NCI-H1694 (cell line): Measurements from ENCODE around the gene SMIM43.

ENCODE experiments used
- DNase-seq: peaks from one replicate; lab custom pipeline; 2025; lab: John Stamatoyannopoulos, UW

The SMIM43 gene

GRCh38 chr4:121764702-121765367, at the start of gene SMIM43:
TSS of gene SMIM43 (minus strand) at chr4:121765164. CDS start at chr4:121765105, 59 bp downstream.
- no peak for DNase-seq

DNA sequence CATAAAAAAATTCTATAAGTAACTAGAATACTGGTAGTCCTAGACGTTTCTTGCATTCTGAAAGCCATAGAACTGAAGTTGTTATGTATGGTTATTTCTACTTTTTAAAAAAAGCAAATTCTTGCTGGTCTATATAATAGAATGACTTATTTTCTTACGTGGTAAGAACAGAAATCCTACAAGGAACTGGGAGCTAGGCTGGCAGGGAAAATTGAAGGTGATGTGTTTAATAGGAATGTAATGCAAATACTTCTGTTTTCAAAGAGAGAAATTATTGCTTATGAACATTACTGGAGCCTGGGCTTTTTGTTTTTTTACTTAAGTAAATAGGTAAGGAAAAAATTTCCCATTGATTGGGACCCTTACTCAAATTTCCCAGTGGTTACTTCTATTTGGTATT, 49.8 kb upstream of the SMIM43 start:
- no peak for DNase-seq

DNA sequence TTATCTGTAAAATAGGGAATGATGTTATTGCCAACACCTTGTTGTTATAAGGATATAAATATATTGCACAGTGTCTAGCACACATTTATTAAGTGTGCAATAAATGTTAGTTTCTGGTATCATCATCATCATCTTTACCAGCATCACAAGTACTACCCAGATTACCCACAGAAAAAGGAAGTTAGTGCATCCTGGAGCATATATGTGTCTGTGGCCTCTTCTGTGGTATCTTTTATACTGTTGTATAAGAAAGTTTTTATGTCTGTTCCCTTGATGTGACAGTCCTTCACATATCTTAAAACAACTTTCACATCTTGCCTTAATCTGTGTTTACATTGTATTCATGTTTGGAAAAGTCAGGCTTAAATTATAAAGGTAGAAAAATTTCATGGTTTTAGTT, 46.2 kb upstream of the SMIM43 start:
- no peak for DNase-seq

- DNase-seq = no peak
Observed at GRCh38 chr4:121806411-121806810, 41.4 kb upstream of the SMIM43 start.

DNA sequence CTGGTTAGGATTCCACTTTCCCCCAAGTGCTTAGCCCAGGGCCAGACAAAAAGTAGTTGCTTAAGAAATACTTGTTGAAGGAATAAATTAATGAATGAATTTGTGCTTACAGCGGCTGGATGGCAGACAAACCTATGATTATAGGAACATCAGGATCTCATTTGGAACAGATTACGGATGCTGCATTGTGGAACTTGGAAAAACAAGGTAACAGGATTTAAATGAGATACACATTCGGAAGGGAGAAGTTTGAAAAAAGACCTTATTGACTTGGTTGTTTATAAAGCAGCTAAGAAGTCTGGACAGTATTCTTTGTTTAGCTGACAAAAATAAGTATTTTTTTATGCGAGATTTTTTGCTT, 36.7 kb upstream of the SMIM43 start:
- DNase-seq = no peak

GRCh38 chr4:121800961-121801714, 36.2 kb upstream of the SMIM43 start, which contains the start of gene EXOSC9:
TSS of gene EXOSC9 (plus strand) at chr4:121801323. CDS start at chr4:121801425, 102 bp downstream.
- peak; percentile 78 for DNase-seq

DNA sequence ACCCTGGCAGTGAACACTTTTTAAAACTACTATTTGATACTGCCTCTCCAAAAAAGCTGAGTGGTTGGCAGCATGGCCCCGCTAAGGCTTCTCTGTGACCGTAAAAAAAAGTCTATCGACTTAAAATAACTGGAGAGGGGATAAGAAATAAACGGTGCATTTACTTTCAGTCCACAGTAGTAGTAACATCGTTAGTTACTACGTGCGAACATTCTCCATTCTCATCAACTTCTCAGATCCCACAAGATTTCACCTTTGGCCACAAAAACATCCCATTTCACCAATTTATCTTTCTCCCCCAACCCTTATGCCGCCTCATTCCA, 35.6 kb upstream of the SMIM43 start:
- DNase-seq = no peak

GRCh38 chr4:121799867-121800501, 35.0 kb upstream of the SMIM43 start:
- DNase-seq = no peak

DNA sequence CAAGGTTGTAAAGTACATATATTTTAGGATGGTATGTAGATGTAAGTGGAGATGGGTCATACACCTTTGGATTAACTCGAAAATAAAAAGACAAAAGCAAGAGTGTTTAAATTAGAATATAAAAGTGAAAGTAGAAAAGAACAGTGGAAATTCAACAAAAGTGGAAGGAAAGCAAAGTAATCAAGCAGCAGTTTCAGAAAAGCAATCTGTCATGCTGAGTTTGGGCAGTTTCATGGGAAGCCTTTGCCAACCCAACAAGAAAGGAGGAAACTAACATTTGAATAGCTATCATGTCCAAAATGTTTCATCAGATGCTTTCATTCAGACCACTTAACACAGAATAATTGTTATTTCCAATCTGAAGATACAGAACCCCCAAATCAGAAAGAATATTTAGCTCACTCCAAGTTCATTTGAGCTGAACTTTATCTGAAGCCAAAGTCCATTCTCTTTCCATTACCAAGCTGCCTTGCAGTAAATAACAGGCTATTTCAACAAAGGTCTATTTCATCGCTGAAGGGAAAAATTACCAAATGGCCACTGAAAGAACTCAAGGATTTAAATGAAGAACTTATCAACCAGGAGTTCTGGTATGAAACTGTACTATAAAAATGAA, 34.4 kb upstream of the SMIM43 start:
- no peak for DNase-seq

- DNase-seq = no peak
Observed at GRCh38 chr4:121796283-121796682, 31.3 kb upstream of the SMIM43 start.

GRCh38 chr4:121794505-121795188, 29.7 kb upstream of the SMIM43 start:
- no peak for DNase-seq

DNA sequence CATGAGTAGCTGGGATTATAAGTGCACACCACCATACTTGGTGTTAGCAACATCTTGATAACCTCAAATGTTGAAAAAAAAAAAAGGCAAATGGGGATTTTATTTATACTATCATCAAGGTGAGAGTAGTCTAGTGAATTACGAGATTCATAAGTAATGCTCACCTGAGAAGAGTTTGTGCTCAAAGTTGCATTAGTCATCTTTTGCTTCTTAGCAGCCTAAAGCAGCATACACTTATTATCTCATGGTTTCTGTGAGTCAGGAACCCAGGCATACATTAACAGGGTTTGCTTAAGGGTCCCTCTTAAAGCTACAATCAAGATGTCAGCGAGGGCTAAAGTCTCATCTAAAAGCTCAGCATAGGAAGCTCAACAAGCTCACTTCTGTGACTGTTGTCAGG, 28.0 kb upstream of the SMIM43 start:
- no peak for DNase-seq

GRCh38 chr4:121791481-121791880, 26.5 kb upstream of the SMIM43 start:
- no peak for DNase-seq

- DNase-seq = no peak
Observed at GRCh38 chr4:121790976-121791375, 26.0 kb upstream of the SMIM43 start.

GRCh38 chr4:121789960-121790829, 25.2 kb upstream of the SMIM43 start:
- DNase-seq = no peak

GRCh38 chr4:121789455-121789854, 24.5 kb upstream of the SMIM43 start:
- DNase-seq = no peak

- DNase-seq = no peak
Observed at GRCh38 chr4:121788896-121789295, 23.9 kb upstream of the SMIM43 start.

- no peak for DNase-seq
Observed at GRCh38 chr4:121786221-121786620, 21.3 kb upstream of the SMIM43 start.

- DNase-seq = no peak
Observed at GRCh38 chr4:121785479-121785878, 20.5 kb upstream of the SMIM43 start.

DNA sequence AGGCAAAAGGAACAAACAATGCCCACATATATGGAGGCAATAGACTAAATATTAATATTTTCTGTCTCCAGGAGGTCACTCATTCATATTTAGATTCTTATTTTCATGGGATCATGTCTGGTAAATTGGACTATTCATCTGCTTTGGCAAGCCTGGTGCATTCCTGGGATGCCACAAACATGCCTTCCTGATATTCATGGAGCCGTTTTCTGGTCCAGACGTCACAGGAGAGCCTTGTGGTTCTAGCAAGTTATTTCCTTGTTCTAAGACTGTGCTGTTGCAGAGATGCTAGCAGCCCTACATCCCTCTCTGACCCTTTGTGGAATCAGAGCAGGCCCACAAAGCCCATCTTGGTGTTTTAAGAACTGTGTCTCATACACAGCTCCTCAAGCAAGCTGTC, 20.0 kb upstream of the SMIM43 start:
- no peak for DNase-seq

GRCh38 chr4:121784401-121784800, 19.4 kb upstream of the SMIM43 start:
- DNase-seq = no peak
